ENCODE data around the gene TSC22D3. TPM values are rescaled to one million over a fixed set of nuclear protein-coding genes. Genes with fewer than 3 reads are reported as not detected.
A peak's percentile ranks its signal among the peaks of the same experiment; 100 is the strongest.
"Not testable (repeated sequence)": the region's sequence is repeated elsewhere in the genome, so short reads cannot be mapped to it uniquely, and the experiment has no call there.

Gene TSC22D3
- total RNA-seq, 1 donor from 2014 or later: 17.4 TPM

- Mint-ChIP-seq H3K27me3 (no peaks in the 10 kb centered on the region), H3K4me3 (no peak overlapping the region), H3K36me3 (ENCODE audit: low read depth) (no peaks in the 10 kb centered on the region), H3K4me1 (peaks cover 18% of the 10 kb centered on the region), H3K9me3 (no peaks in the 10 kb centered on the region), H3K27ac (peak overlapping the region; percentile 37)
- intact Hi-C loops (cut with micrococcal nuclease): no loop called here
- no peak for DNase-seq
Measured at GRCh38 chrX:107706309-107706708, 69.3 kb downstream of the TSC22D3 start.

GRCh38 chrX:107704587-107704986, 71.0 kb downstream of the TSC22D3 start:
- intact Hi-C loops (cut with micrococcal nuclease): no loop called here
- H3K4me3 Mint-ChIP-seq: no peak overlapping the region
- H3K9me3 Mint-ChIP-seq: no peaks in the 10 kb centered on the region
- H3K4me1 Mint-ChIP-seq: peaks cover 16% of the 10 kb centered on the region
- DNase-seq: no peak
- no peaks in the 10 kb centered on the region for H3K27me3 Mint-ChIP-seq
- H3K36me3 Mint-ChIP-seq (ENCODE audit: low read depth): no peaks in the 10 kb centered on the region
- H3K27ac Mint-ChIP-seq: no peak overlapping the region

- Mint-ChIP-seq H3K27ac (no peak overlapping the region), H3K9me3 (no peaks in the 10 kb centered on the region), H3K4me1 (peaks cover 18% of the 10 kb centered on the region), H3K27me3 (no peaks in the 10 kb centered on the region), H3K36me3 (ENCODE audit: low read depth) (no peaks in the 10 kb centered on the region), H3K4me3 (no peak overlapping the region)
- intact Hi-C loops (cut with micrococcal nuclease): no loop called here
- DNase-seq: no peak
Measured at GRCh38 chrX:107704181-107704580, 71.4 kb downstream of the TSC22D3 start.

GRCh38 chrX:107701493-107702121, 74.0 kb downstream of the TSC22D3 start:
- intact Hi-C loops (cut with micrococcal nuclease): no loop called here
- Mint-ChIP-seq H3K9me3 (no peaks in the 10 kb centered on the region), H3K4me1 (peaks cover 15% of the 10 kb centered on the region), H3K27me3 (no peaks in the 10 kb centered on the region), H3K27ac (no peak overlapping the region), H3K36me3 (ENCODE audit: low read depth) (no peaks in the 10 kb centered on the region), H3K4me3 (no peak overlapping the region)
- no peak for DNase-seq

- Mint-ChIP-seq H3K27me3 (no peaks in the 10 kb centered on the region), H3K4me1 (peaks cover 10% of the 10 kb centered on the region), H3K4me3 (no peak overlapping the region), H3K9me3 (no peaks in the 10 kb centered on the region), H3K27ac (no peak overlapping the region), H3K36me3 (ENCODE audit: low read depth) (no peaks in the 10 kb centered on the region)
- no peak for DNase-seq
- intact Hi-C loops (cut with micrococcal nuclease): no loop called here
Measured at GRCh38 chrX:107700790-107701189, 74.8 kb downstream of the TSC22D3 start.

GRCh38 chrX:107700317-107700774, 75.2 kb downstream of the TSC22D3 start:
- DNase-seq: no peak
- intact Hi-C loops (cut with micrococcal nuclease): no loop called here
- Mint-ChIP-seq H3K4me3 (no peak overlapping the region), H3K9me3 (no peaks in the 10 kb centered on the region), H3K4me1 (peaks cover 10% of the 10 kb centered on the region), H3K36me3 (ENCODE audit: low read depth) (no peaks in the 10 kb centered on the region), H3K27ac (no peak overlapping the region), H3K27me3 (peaks cover under 1% of the 10 kb centered on the region)

GRCh38 chrX:107699616-107700015, 76.0 kb downstream of the TSC22D3 start:
- no peaks in the 10 kb centered on the region for H3K36me3 Mint-ChIP-seq (ENCODE audit: low read depth)
- H3K4me3 Mint-ChIP-seq: no peak overlapping the region
- no peaks in the 10 kb centered on the region for H3K9me3 Mint-ChIP-seq
- peak overlapping the region; percentile 48 for H3K27ac Mint-ChIP-seq
- intact Hi-C loops (cut with micrococcal nuclease): no loop called here
- peaks cover 10% of the 10 kb centered on the region for H3K4me1 Mint-ChIP-seq
- peaks cover 2% of the 10 kb centered on the region for H3K27me3 Mint-ChIP-seq
- no peak for DNase-seq

- no peak overlapping the region for H3K4me3 Mint-ChIP-seq
- peaks cover 7% of the 10 kb centered on the region for H3K27me3 Mint-ChIP-seq
- intact Hi-C loops (cut with micrococcal nuclease): no loop called here
Measured at GRCh38 chrX:107691024-107691448, 84.6 kb downstream of the TSC22D3 start.

GRCh38 chrX:107687445-107687844, 88.1 kb downstream of the TSC22D3 start:
- DNase-seq: no peak
- intact Hi-C loops (cut with micrococcal nuclease): no loop called here
- H3K27ac Mint-ChIP-seq: no peak overlapping the region
- H3K4me1 Mint-ChIP-seq: peaks cover 14% of the 10 kb centered on the region
- H3K36me3 Mint-ChIP-seq (ENCODE audit: low read depth): no peaks in the 10 kb centered on the region
- H3K4me3 Mint-ChIP-seq: no peak overlapping the region
- H3K27me3 Mint-ChIP-seq: peaks cover 3% of the 10 kb centered on the region
- no peaks in the 10 kb centered on the region for H3K9me3 Mint-ChIP-seq

More at GRCh38 chrX:107691024-107691448, 84.6 kb downstream of the TSC22D3 start:
- Mint-ChIP-seq H3K9me3 (no peaks in the 10 kb centered on the region), H3K36me3 (ENCODE audit: low read depth) (no peaks in the 10 kb centered on the region), H3K4me1 (peaks cover 7% of the 10 kb centered on the region), H3K27ac (no peak overlapping the region)
- DNase-seq: no peak

- Mint-ChIP-seq H3K4me1 (peaks cover 14% of the 10 kb centered on the region), H3K27ac (no peak overlapping the region), H3K27me3 (peaks cover 3% of the 10 kb centered on the region), H3K4me3 (no peak overlapping the region), H3K9me3 (no peaks in the 10 kb centered on the region), H3K36me3 (ENCODE audit: low read depth) (no peaks in the 10 kb centered on the region)
- intact Hi-C loops (cut with micrococcal nuclease): no loop called here
- no peak for DNase-seq
Measured at GRCh38 chrX:107686792-107687191, 88.8 kb downstream of the TSC22D3 start.

- H3K4me3 Mint-ChIP-seq: no peak overlapping the region
Measured at GRCh38 chrX:107686026-107686425, 89.6 kb downstream of the TSC22D3 start.

GRCh38 chrX:107685586-107685985, 90.0 kb downstream of the TSC22D3 start:
- DNase-seq; H3K27ac Mint-ChIP-seq; H3K9me3 Mint-ChIP-seq; H3K27me3 Mint-ChIP-seq; H3K36me3 Mint-ChIP-seq (ENCODE audit: low read depth); intact Hi-C loops (cut with micrococcal nuclease); H3K4me3 Mint-ChIP-seq: not testable (repeated sequence)
- H3K4me1 Mint-ChIP-seq: peaks cover 14% of the 10 kb centered on the region

More at GRCh38 chrX:107686026-107686425, 89.6 kb downstream of the TSC22D3 start:
- Mint-ChIP-seq H3K9me3 (no peaks in the 10 kb centered on the region), H3K27ac (no peak overlapping the region), H3K4me1 (peaks cover 14% of the 10 kb centered on the region), H3K36me3 (ENCODE audit: low read depth) (no peaks in the 10 kb centered on the region), H3K27me3 (no peaks in the 10 kb centered on the region)
- intact Hi-C loops (cut with micrococcal nuclease): no loop called here
- no peak for DNase-seq

GRCh38 chrX:107684956-107685385, 90.6 kb downstream of the TSC22D3 start:
- no peak overlapping the region for H3K4me3 Mint-ChIP-seq
- H3K27me3 Mint-ChIP-seq: no peaks in the 10 kb centered on the region

GRCh38 chrX:107683931-107684330, 91.7 kb downstream of the TSC22D3 start:
- intact Hi-C loops (cut with micrococcal nuclease): no loop called here
- Mint-ChIP-seq H3K27ac (peak overlapping the region; percentile 18), H3K36me3 (ENCODE audit: low read depth) (no peaks in the 10 kb centered on the region), H3K4me1 (peaks cover 22% of the 10 kb centered on the region), H3K4me3 (no peak overlapping the region), H3K9me3 (no peaks in the 10 kb centered on the region), H3K27me3 (no peaks in the 10 kb centered on the region)
- DNase-seq: no peak

More at GRCh38 chrX:107684956-107685385, 90.6 kb downstream of the TSC22D3 start:
- peak; percentile 63 for DNase-seq
- intact Hi-C loops (cut with micrococcal nuclease): no loop called here
- Mint-ChIP-seq H3K36me3 (ENCODE audit: low read depth) (no peaks in the 10 kb centered on the region), H3K9me3 (no peaks in the 10 kb centered on the region), H3K27ac (peak overlapping the region; percentile 69), H3K4me1 (peaks cover 17% of the 10 kb centered on the region)
